K562 (cell line): Measurements from ENCODE around the gene NDUFAF4. TPM values are rescaled to one million over a fixed set of nuclear protein-coding genes. Genes with fewer than 3 reads are reported as not detected.

ENCODE experiments used
- ATAC-seq: fragments of 200-7000 bp; cut with Tn5 transposase; 3 replicates; pipeline ENCODE4 v1.9.1; 2020; ENCODE audit warnings: moderate library complexity
- BruUV-seq: library from RNA; stranded (reverse); fragments of 400-500 nt; replicated peaks from 2 replicates; lab custom pipeline; 2021; lab: Mats Ljungman, UMichigan
- CTCF ChIA-PET: fragments of 300-600 bp; formaldehyde crosslinking; extraction: SDS; loops from one replicate; lab custom pipeline; 2021; ENCODE audit warnings: low intra/inter-chr PET ratio; lab: Yijun Ruan, JAX
- POLR2A ChIA-PET: fragments of 300-600, 350-650 bp; sonication (Branson Sonifier 250); formaldehyde crosslinking; extraction: SDS; loops from one replicate; lab custom pipeline; 2021; ENCODE audit warnings: antibody characterized with exemption, inconsistent platforms; lab: Yijun Ruan, JAX
- DNase-seq, 4 experiments: peaks; one replicate each; pipeline versions ENCODE4 v3.0.0 to v3.0.0-alpha.2; 2011 to 2018; ENCODE audit warnings: low spot score in 3 of 4, mixed read lengths in 3 of 4; ENCODE audit errors: extremely low read depth in 1 of 4
- FAIRE-seq: peaks from 2 replicates; lab custom pipeline; 2011; peaks lifted over from hg19 to GRCh38; lab: Jason Lieb, UNC
- H2AFZ ChIP-seq: 2 replicates; pipeline ENCODE4 v1.6.0; 2011; ENCODE audit warnings: low read depth, low read length, control low read depth, inconsistent platforms
- H3K27ac ChIP-seq: fragments of 200-600 bp; 3 replicates; pipeline ENCODE4 v1.8.0; 2011; ENCODE audit warnings: low read depth, mild to moderate bottlenecking, control low read depth, inconsistent platforms, low read length, moderate library complexity, mixed read lengths; ENCODE audit errors: extremely low read depth
- H3K27me3 ChIP-seq, 2 experiments: fragments of 300-600 bp in 1 of 2; 2 replicates in 1 of 2; 3 replicates in 1 of 2; pipeline versions ENCODE4 v1.6.0 to v1.8.0; 2011; ENCODE audit warnings: inconsistent platforms in 2 of 2, low read length in 2 of 2, mild to moderate bottlenecking in 1 of 2, mixed read lengths in 1 of 2, moderate library complexity in 1 of 2; ENCODE audit not compliant: control insufficient read depth in 2 of 2, insufficient read depth in 2 of 2
- H3K36me3 ChIP-seq: fragments of 300-600 bp; 3 replicates; pipeline ENCODE4 v1.8.0; 2011; ENCODE audit warnings: mild to moderate bottlenecking, low read length, inconsistent platforms; ENCODE audit not compliant: control insufficient read depth, insufficient read depth
- H3K4me1 ChIP-seq, 2 experiments: fragments of 200-600 bp in 1 of 2; replicated peaks in 1 of 2; 2 replicates in 1 of 2; 3 replicates in 1 of 2; pipeline versions ENCODE4 v1.5.1 to v1.8.0; 2011; ENCODE audit warnings: inconsistent platforms in 2 of 2, low read length in 2 of 2, mild to moderate bottlenecking in 1 of 2, mixed read lengths in 1 of 2, moderate library complexity in 1 of 2; ENCODE audit not compliant: control insufficient read depth in 2 of 2, insufficient read depth in 2 of 2
- H3K4me2 ChIP-seq: 2 replicates; pipeline ENCODE4 v1.6.1; 2011; ENCODE audit warnings: low read length, control low read depth, inconsistent platforms, mixed read lengths; ENCODE audit not compliant: insufficient read depth
- H3K4me3 ChIP-seq: fragments of 200-600 bp; sonication (generic), shearing (Covaris generic); 2 replicates; pipeline ENCODE4 v1.5.1; 2016; ENCODE audit warnings: control low read depth, inconsistent platforms
- H3K79me2 ChIP-seq: fragments of 200-600 bp; 3 replicates; pipeline ENCODE4 v1.8.0; 2011; ENCODE audit warnings: low read length, inconsistent platforms; ENCODE audit not compliant: control insufficient read depth, insufficient read depth
- H3K9ac ChIP-seq, 2 experiments: 2 replicates each; pipeline versions ENCODE4 v1.6.0 to v1.6.1; 2011; ENCODE audit warnings: low read depth in 2 of 2, low read length in 2 of 2, control low read depth in 1 of 2, inconsistent platforms in 1 of 2, mild to moderate bottlenecking in 1 of 2, mixed read lengths in 1 of 2; ENCODE audit not compliant: insufficient read depth in 1 of 2
- H3K9me1 ChIP-seq: one replicate; pipeline ENCODE4 v1.6.0; 2011; ENCODE audit warnings: inconsistent platforms, mild to moderate bottlenecking, low read length, moderate library complexity; ENCODE audit not compliant: control insufficient read depth, insufficient read depth
- H3K9me3 ChIP-seq: replicated peaks from 2 replicates; pipeline ENCODE4 v1.5.1; 2011; ENCODE audit warnings: low read depth, low read length, inconsistent platforms; ENCODE audit not compliant: control insufficient read depth, insufficient read depth
- H4K20me1 ChIP-seq: replicated peaks from 2 replicates; pipeline ENCODE4 v1.6.1; 2011; ENCODE audit warnings: low read length, inconsistent platforms, mixed read lengths; ENCODE audit not compliant: control insufficient read depth, insufficient read depth
- ARHGAP35 ChIP-seq: fragments of 450-650 bp; IDR thresholded peaks from 2 replicates; pipeline ENCODE4 v1.6.1; 2018; ENCODE audit not compliant: partially characterized antibody
- CBX8 ChIP-seq: fragments of 200-600 bp; sonication (generic); IDR thresholded peaks from 2 replicates; pipeline ENCODE4 v1.6.1; 2012; ENCODE audit warnings: borderline replicate concordance, mixed run types, low read depth, mild to moderate bottlenecking, moderate library complexity, mixed read lengths, low read length, control low read depth, inconsistent platforms; ENCODE audit not compliant: poor library complexity, severe bottlenecking; ENCODE audit errors: extremely low read depth
- CSDE1 ChIP-seq, 2 experiments: fragments of 450-650 bp; IDR thresholded peaks; 2 replicates each; pipeline ENCODE4 v1.6.1; 2016; ENCODE audit warnings: mild to moderate bottlenecking in 1 of 2
- E2F3 ChIP-seq: fragments of 250-450 bp; sonication (Bioruptor Pico); IDR thresholded peaks from 2 replicates; pipeline ENCODE4 v1.4.0; 2020; ENCODE audit warnings: mild to moderate bottlenecking
- ETS2 ChIP-seq: IDR thresholded peaks from 2 replicates; pipeline ENCODE4 v1.6.1; 2016; ENCODE audit warnings: borderline replicate concordance, missing genetic modification characterization, mild to moderate bottlenecking, moderate library complexity, missing compliant biosample characterization; ENCODE audit not compliant: poor library complexity, severe bottlenecking
- GATAD2A ChIP-seq: fragments of 450-650 bp; IDR thresholded peaks from 2 replicates; pipeline ENCODE4 v1.6.1; 2017
- HMBOX1 ChIP-seq: sonication (generic); IDR thresholded peaks from 2 replicates; pipeline ENCODE4 v1.6.1; 2016
- MIER1 ChIP-seq: fragments of 450-650 bp; IDR thresholded peaks from 2 replicates; pipeline ENCODE4 v1.6.1; 2016; ENCODE audit warnings: antibody characterized with exemption, mild to moderate bottlenecking, low read depth
- WHSC1 ChIP-seq: IDR thresholded peaks from one replicate; pipeline ENCODE4 v1.6.1; 2012; ENCODE audit warnings: low read length, control low read depth, inconsistent platforms
- XRCC3 ChIP-seq: fragments of 450-650 bp; IDR thresholded peaks from 2 replicates; pipeline ENCODE4 v1.6.1; 2017; ENCODE audit warnings: mild to moderate bottlenecking, moderate library complexity
- ZNF140 ChIP-seq: fragments of 250-450 bp; sonication (Bioruptor Pico); IDR thresholded peaks from 2 replicates; pipeline ENCODE4 v1.8.0; 2021; ENCODE audit warnings: moderate library complexity, mild to moderate bottlenecking, inconsistent platforms
- ZNF23 ChIP-seq: fragments of 250-450 bp; sonication (Bioruptor Pico); IDR thresholded peaks from 2 replicates; pipeline ENCODE4 v1.4.0; 2020; ENCODE audit warnings: mild to moderate bottlenecking
- ZNF431 ChIP-seq: sonication (generic); formaldehyde crosslinking; IDR thresholded peaks from 2 replicates; pipeline ENCODE4 v1.8.0; 2022; ENCODE audit warnings: mild to moderate bottlenecking, missing genetic modification reagents
- WGBS: fragments of 100-300 bp; shearing (Covaris generic); methylation state at CpG from one replicate; pipeline ENCODE4 v1.1.6; 2016; ENCODE audit warnings: low coverage, mixed read lengths; ENCODE audit not compliant: insufficient coverage; ENCODE audit errors: missing lambda C conversion rate; 5-methylcytosine and 5-hydroxymethylcytosine counted together
- in situ Hi-C: fragments of 300-500 bp; cut with MboI; formaldehyde crosslinking; loops from 4 replicates; pipeline ENCODE4 v1.15.0; 2018; ENCODE audit warnings: inconsistent platforms, mixed read lengths
- intact Hi-C: fragments of 100-400 bp; cut with micrococcal nuclease; formaldehyde crosslinking; loops from 2 replicates; pipeline ENCODE4 v1.14.2; 2022
- polyA plus RNA-seq, 8 experiments: library from polyadenylated mRNA; depleted of rRNA in 4 of 8; stranded (reverse) in 5 of 8; unstranded in 3 of 8; fragments of >200 nt; fragmentation: Nextera tagmentation in 2 of 8; fragmentation: Illumina TruSeq in 1 of 8; extraction: Ambion mirVana in 2 of 8; extraction: Trizol in 1 of 8; gene quantifications; 2 replicates each; pipeline versions ENCODE4 v1.2.1 to v1.2.3, GENCODE V29; 2011 to 2014; ENCODE audit warnings: inconsistent platforms in 1 of 8, missing spikeins in 1 of 8
- total RNA-seq, 7 experiments: library from RNA; depleted of rRNA in 6 of 7; stranded (reverse); fragments of >200 nt in 6 of 7; fragmentation: Illumina TruSeq in 2 of 7; extraction: Trizol in 2 of 7; gene quantifications; 2 replicates each; pipeline versions ENCODE4 v1.2.1 to v1.2.3, GENCODE V29; 2011 to 2021; ENCODE audit warnings: low replicate concordance in 1 of 7

Gene NDUFAF4
- total and polyA plus RNA-seq, 9 of the 15 experiments (the other 6 are each of a cell fraction or from before 2014, with no cell fraction given) = 45.0 to 418 (median 136) TPM

GRCh38 chr6:96872976-96873375 lies 24.7 kb downstream of the NDUFAF4 start:
- no peak for TF ChIP-seq ETS2 (tag)
- no peak for TF ChIP-seq E2F3
- TF ChIP-seq ARHGAP35 = no peak
- TF ChIP-seq CBX8 = no peak
- TF ChIP-seq ZNF140 (CRISPR knock-in tag) = no peak
- TF ChIP-seq XRCC3 = no peak
- TF ChIP-seq MIER1 = no peak
- TF ChIP-seq HMBOX1 = no peak
- no peak for TF ChIP-seq ZNF23 (CRISPR knock-in tag)
- TF ChIP-seq GATAD2A = no peak
- TF ChIP-seq WHSC1 = no peak
- TF ChIP-seq ZNF431 (CRISPR knock-in tag) = no peak
- no peak for TF ChIP-seq CSDE1 (IDR thresholded peaks at IDR 0.05)

More at GRCh38 chr6:96872976-96873375, 24.7 kb downstream of the NDUFAF4 start:
- no peak overlapping the region for H2AFZ ChIP-seq
- ATAC-seq (no peak), FAIRE-seq (no peak), DNase-seq (no peak)
- no peaks in the 10 kb centered on the region for H3K9me1 ChIP-seq
- POLR2A ChIA-PET = no interaction called here
- no peaks in the 10 kb centered on the region for H3K9me3 ChIP-seq
- H3K4me2 ChIP-seq = no peak overlapping the region
- CTCF ChIA-PET = no interaction called here
- in situ Hi-C loops = no loop called here
- H3K9ac ChIP-seq = no peak overlapping the region
- H3K4me3 ChIP-seq = no peak overlapping the region
- H4K20me1 ChIP-seq = no peaks in the 10 kb centered on the region
- intact Hi-C loops = no loop called here
- no peaks in the 10 kb centered on the region; a peak in 1 of 5 replicates for H3K27me3 ChIP-seq
- no peaks in the 10 kb centered on the region for H3K79me2 ChIP-seq
- H3K36me3 ChIP-seq = no peaks in the 10 kb centered on the region
- no TSS peak for BruUV-seq
- no peaks in the 10 kb centered on the region for H3K4me1 ChIP-seq
- no peak overlapping the region for H3K27ac ChIP-seq
- WGBS = 0% methylated on average over 1 of the region's 1 CpG
